ENCODE data around the gene DCAF17.
A peak's percentile ranks its signal among the peaks of the same experiment; 100 is the strongest.
"Not testable (repeated sequence)": the region's sequence is repeated elsewhere in the genome, so short reads cannot be mapped to it uniquely, and the experiment has no call there.

DCAF17 gene

DNA sequence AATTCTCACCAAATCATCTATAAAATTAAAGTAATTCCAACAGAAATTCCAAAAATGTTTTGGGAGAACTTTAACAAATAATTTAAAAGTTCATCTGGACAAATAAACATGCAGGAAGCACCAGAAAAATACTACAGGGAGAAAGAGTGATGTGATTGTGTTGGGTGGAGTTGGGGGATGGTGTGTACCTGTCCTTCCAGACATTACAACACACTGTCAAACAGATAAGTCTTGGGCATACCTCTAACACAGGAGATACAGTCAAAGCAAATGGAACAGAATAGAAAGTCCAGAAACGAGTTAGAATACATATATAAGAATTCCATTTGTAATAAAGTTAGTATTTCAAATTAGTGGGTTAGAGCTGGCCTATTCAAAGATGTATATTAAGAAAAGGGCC is 22.8 kb upstream of the DCAF17 start:
- DNase-seq (ENCODE audit: low spot score) = no peak

- DNase-seq (ENCODE audit: low spot score) = no peak
These were observed 22.1 kb upstream of the DCAF17 start for GRCh38 chr2:171411791-171412483.

- DNase-seq (ENCODE audit: low spot score) = no peak
These were observed 21.4 kb upstream of the DCAF17 start for GRCh38 chr2:171412571-171413175.

DNA sequence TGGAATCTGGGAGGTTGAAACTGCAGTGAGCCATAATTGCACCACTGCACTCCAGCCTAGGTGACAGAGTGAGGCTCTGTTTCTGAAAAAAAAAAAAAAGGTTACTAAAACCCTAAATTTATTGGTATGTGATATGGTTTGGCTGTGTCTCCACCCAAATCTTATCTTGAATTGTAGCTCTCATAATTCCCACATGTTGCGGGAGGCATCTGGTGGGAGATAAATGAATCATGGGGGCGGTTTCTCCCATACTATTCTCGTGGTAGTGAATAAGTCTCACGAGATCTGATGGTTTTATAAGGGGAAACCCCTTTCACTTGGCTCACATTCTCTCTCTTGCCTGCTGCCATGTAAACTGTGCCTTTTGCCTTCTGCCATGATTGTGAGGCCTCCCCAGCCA is 19.4 kb upstream of the DCAF17 start:
- DNase-seq (ENCODE audit: low spot score) = not testable (repeated sequence)

- peak; percentile 72 for DNase-seq (ENCODE audit: low spot score)
These were observed 17.8 kb upstream of the DCAF17 start for GRCh38 chr2:171416009-171416926.

DNA sequence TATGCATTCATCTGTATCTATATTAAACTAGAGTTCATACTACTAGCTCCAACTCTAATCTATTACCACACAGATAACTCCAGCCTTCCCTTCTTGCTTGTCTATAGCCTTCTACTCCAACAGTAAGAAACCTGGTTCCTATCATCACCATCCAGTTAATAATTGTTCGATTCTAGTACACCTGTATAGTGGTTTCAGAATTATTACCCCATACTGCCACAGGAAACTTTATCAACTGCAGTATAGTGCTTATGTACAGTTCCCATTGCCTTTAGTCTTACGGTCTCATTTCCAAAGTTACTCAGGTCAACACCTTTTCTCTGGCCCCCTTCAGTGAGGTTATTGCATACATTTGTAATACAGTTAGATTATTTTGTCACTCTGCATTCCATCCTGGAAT is 14.7 kb upstream of the DCAF17 start:
- no peak for DNase-seq (ENCODE audit: low spot score)

DNA sequence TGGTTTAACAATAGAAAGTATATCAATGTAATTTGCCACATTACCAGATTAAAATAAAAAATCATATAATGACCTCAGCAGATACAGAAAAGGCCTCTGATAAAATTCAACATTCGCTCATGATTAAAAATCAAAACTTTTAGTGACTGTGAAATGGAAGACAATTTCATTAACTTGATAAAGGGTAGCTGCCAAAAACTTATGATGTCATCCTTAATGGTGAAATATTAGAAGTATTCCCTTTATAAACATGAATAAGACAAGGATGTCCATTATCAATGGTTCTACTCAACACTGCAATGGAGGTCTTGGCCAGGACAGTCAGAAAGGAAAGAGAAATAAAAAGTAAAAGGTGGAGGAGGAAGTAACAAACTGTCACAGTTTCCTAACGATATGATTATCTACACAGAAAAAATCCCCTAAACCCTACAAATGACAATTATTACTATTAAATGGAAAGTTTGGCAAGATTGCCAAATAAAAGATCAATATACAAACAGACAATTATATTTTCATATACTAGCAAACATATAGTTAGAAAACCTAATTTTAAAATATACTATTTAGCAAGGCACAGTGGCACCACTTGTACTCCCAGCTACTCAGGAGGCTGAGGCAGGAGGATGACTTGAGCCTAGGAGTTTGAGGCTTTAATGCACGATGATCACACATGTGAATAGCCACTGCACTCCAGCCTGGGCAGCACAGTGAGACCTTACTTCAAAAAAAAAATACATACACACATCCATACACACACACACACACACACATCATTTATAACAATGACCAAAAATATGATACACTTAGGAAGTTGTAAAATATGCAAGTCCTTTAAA is 13.1 kb upstream of the DCAF17 start:
- DNase-seq (ENCODE audit: low spot score) = no peak

DNA sequence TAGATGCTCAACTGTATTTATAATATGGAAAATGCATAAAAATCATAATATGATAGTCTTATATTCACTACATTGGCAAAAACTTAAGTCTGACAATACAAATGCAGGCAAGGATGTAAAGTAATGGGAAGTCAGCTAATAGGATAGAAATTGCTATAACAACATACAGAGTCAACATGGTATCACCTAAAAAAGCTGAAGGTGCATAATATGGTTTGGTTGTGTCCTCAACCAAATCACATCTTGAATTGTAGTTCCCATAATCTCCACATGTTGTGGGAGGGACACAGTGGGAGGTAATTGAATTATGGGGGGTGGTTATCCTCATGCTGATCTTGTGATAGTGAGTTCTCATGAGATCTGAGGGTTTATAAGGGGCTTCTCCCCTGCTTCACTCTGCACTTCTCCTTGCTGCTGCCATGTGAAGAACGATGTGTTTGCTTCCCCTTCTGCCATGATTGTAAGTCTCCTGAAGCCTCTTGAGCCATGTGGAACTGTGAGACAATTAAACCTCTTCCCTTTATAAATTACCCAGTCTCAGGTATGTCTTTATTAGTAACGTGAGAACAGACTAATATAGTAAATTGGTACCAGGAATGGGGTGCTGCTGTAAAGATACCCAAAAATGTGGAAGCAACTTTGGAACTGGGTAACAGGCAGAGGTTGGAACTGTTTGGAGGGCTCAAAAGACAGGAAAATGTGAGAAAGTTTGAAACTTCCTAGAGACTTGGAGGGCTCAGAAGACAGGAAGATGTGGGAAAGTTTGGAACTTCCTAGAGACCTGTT is 11.1 kb upstream of the DCAF17 start:
- not testable (repeated sequence) for DNase-seq (ENCODE audit: low spot score)

GRCh38 chr2:171430516-171431410 is 3.3 kb upstream of the DCAF17 start:
- DNase-seq (ENCODE audit: low spot score) = no peak

GRCh38 chr2:171431677-171432167 is 2.3 kb upstream of the DCAF17 start:
- DNase-seq (ENCODE audit: low spot score) = no peak

DNA sequence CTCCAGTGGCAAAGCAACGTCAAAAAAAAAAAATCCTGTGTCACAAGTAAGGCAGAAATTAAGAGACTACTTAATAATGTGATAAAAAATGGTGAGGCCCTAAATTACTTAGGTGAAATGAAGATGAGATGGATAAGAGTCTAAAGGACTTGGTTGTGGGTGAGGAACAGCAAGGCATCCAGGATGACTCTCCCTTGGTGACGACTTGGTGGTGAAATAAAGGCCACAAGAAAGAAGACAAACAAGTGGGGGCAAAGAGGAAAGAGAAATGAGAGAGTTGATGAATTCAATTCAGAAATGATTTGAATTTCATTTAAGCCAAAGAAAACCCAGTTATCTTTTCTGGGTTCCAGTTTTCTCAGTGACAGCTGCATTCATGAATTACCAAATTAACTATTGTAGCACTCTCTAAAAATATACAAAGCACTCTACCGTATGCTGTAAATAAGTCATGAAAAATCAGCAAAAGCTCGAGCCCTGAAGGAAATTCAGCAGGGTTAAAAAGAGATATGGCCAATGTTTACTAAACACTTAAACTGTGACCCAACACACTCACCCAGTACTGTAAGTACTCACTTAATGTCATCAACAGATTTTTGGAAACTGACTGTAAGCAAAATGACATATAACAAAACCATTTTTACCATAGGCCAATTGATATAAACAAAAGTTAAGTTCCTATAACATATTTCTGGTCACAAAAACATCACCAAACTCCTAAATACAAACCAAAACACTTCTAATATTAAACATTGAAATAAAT is 1.6 kb upstream of the DCAF17 start:
- DNase-seq (ENCODE audit: low spot score) = no peak

DNA sequence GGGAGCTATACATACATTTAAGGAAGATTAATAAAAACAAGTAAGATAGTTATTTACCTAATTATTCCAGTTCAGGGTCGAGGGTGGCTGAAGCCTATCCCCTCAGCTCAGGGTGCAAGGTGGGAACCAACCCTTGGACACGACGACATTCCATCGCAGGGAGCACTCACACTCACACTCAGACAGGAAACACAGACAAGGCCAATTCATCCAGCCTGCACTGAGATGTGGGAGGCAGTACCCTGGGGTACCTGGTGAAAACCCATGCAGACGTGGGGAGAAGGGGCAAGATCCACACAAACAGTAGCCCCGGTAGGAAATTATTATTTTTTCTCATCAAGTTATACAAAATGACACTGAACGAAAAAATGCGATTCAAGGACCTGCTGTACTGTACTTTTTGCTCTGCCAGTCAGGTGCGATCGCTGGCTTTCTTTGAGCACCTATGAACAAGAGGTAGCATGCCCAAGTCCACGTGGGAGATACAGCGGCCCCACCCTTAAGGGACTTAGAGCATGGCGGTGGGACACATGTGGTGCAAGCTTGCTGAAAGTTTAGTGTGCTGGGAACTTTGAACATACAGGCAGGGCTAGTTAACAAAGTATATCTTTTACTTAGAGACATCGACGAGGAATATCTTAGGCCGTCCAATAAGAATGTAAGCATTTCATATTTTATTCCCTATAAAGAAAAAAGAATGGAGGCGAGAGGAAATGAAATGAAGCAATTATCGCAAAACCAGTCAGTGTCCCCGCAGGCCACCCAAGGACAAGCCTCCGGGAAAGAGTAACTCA is 860 bp upstream of the DCAF17 start:
- peak; percentile 34 for DNase-seq (ENCODE audit: low spot score)

GRCh38 chr2:171433763-171434012 is 338 bp upstream of the DCAF17 start, which contains the start of gene METTL8:
Gene METTL8, minus strand, starts transcription at chr2:171433990. Its CDS starts 41,805 bp downstream, at chr2:171392185.
- no peak for DNase-seq (ENCODE audit: low spot score)

DNA sequence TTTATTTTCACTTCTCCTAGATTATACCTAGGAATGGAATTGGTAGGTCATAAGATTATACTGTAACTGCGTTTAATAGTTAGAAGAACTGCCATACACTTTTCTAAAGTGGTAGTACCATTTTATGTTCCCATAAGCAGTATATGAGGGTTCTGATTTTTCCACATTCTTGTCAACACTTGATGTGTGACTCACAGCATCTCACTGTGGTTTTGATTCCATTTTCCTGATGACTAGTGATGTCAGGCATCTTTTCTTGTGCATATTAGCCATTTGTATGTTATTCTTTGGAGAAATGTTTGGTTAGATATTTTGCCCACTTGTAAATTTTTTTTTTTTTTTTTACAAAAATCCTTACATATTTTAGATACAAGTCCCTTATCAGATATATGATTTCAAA is 2.3 kb downstream of the DCAF17 start:
- DNase-seq (ENCODE audit: low spot score) = no peak

- DNase-seq (ENCODE audit: low spot score) = no peak
These were observed 7.4 kb downstream of the DCAF17 start for GRCh38 chr2:171441470-171441869.

DNA sequence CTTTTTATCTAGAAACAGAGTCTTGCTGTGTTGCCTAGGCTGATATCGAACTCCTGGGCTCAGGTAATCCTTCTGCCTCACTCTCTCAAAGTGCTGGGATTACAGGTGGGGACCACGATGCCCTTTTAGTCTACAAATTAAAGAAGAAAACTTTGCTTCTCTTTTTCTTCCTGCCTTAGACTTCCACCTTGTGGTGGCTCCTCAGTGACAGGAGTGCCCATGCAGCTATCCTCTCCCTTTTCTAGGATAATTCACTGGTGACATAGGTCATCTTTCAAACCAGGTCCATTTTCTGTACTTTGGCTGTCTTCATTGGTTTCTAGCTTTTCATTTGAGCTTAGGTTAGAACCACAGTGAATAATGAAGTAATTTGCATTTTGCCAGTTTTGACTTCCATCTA is 13.6 kb downstream of the DCAF17 start:
- no peak for DNase-seq (ENCODE audit: low spot score)

- no peak for DNase-seq (ENCODE audit: low spot score)
These were observed 17.0 kb downstream of the DCAF17 start for GRCh38 chr2:171451074-171451473.

- no peak for DNase-seq (ENCODE audit: low spot score)
These were observed 18.7 kb downstream of the DCAF17 start for GRCh38 chr2:171452773-171453172.

DNA sequence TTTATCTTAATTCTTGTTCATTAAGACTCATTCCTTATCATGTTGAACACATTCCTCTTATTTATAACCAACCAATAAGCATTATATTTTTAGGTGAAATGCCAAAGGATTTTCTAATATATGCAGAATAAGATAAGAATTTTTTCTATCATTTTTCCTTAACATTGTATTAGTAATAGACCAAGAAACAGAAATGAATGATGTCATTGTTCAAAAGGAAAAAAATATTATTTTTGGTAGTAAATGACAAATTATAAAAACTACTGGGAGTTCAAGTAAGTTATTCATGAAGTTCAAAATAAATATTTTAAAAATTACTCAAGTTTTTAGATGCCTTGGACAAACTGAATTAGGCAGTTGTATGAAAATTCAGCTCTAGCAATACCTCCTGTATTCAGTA is 25.5 kb downstream of the DCAF17 start:
- no peak for DNase-seq (ENCODE audit: low spot score)

Data from putamen (tissue), 1 donor.